ENCODE results near the gene NUDT5.

DNA sequence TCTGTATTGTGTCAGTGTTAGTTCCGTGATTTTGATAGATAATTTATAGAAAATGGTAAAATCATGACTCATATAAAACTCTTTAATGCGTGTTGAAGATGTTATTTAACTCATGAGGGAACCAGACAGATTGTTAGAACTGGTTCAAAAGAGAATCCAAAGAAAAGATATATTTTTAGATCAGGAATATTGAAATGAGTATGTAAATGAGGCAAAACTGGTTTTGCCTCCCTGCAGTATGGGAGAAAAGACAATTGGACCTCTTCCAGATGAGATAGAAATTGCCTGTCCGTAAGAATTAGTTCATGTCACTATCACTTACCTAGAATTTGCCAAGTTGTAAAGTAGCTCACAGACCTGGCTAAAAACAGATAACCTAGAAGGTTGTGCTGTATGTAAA lies 17.9 kb upstream of the NUDT5 start:
- TF ChIP-seq, protein P1, sequence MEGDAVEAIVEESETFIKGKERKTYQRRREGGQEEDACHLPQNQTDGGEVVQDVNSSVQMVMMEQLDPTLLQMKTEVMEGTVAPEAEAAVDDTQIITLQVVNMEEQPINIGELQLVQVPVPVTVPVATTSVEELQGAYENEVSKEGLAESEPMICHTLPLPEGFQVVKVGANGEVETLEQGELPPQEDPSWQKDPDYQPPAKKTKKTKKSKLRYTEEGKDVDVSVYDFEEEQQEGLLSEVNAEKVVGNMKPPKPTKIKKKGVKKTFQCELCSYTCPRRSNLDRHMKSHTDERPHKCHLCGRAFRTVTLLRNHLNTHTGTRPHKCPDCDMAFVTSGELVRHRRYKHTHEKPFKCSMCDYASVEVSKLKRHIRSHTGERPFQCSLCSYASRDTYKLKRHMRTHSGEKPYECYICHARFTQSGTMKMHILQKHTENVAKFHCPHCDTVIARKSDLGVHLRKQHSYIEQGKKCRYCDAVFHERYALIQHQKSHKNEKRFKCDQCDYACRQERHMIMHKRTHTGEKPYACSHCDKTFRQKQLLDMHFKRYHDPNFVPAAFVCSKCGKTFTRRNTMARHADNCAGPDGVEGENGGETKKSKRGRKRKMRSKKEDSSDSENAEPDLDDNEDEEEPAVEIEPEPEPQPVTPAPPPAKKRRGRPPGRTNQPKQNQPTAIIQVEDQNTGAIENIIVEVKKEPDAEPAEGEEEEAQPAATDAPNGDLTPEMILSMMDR (IDR thresholded peaks at IDR 0.05) = no peak
- TF ChIP-seq EZH2 (IDR thresholded peaks at IDR 0.05; ENCODE audit: borderline replicate concordance, insufficient read depth, low read depth, low read length, poor library complexity, severe bottlenecking) = no peak
